Measurements from ENCODE around the gene GPR18. TPM values are rescaled to one million over a fixed set of nuclear protein-coding genes. Genes with fewer than 3 reads are reported as not detected.

Gene GPR18, protein sequence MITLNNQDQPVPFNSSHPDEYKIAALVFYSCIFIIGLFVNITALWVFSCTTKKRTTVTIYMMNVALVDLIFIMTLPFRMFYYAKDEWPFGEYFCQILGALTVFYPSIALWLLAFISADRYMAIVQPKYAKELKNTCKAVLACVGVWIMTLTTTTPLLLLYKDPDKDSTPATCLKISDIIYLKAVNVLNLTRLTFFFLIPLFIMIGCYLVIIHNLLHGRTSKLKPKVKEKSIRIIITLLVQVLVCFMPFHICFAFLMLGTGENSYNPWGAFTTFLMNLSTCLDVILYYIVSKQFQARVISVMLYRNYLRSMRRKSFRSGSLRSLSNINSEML
- not detected in 2 replicates for total RNA-seq (2014; rRNA removed; shearing (Covaris generic))

DNA sequence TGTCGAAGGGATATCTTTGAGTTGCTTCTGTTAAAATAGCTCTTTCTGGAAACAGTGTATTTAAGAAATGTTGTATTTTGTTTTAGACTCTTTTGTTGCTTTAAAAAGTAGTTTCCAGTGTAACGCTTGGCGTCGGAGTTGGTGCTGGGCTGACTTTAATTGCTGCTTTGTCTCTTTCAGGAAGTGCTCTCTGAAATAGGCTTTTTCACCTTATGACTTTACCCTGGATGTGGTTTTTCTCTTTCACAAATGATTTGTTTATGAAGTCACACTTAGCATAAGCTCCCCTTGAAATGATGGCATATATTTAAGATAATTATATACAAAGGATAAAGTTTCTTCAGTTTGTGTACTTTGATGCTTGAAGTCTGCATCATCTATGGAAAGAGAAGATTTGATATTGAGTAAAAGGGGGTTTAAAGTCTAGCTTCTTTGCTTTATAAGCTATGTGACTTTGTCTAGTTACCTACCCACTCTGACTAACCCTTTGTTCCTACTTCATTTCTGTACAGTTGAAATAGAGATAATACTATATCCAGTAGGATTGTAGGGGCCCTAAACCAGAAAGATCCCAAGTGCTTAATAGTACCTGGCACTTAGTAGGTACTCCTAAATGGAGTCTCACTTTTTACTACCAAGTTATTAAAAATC lies at the start of gene GPR18:
TSS of gene GPR18 (minus strand) at position 170 of the 651 bp plus-strand sequence. CDS start 2,507 bp downstream, outside the sequence.
- no peak for DNase-seq (ENCODE audit: low spot score)

DNA sequence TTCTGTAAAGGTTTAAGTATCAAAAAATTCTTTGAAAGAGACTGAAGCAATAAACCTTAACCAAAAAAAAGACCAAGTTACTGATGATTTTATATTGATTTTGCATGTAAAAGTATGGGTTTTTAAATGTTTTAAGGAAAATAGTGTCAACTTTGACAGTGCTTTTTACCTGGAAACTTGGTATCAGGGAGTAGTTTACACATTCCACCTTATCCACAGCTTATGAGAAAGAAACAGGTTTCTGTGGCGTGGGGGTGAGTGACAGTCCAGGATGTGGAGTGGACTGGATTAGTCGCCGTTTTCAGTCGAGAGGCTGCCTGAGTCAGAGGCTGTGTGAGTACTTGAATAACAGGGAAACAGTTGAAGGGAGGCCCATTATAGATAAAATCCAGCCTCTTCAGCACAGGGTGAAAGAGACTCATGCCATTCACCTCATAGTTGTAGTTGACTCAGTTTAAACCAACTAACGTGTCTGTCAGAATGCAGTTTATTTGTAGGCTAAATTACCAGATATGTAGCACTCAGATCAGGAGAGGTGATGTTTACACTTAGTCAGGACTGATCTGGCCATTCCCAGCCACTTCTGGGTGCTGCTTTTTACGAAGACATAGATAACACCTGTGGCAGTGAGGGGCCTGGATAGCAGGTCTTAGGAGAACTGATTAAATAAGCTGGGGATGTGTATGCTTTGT lies 49.6 kb upstream of the GPR18 start:
- no peak for DNase-seq (ENCODE audit: low spot score)

DNA sequence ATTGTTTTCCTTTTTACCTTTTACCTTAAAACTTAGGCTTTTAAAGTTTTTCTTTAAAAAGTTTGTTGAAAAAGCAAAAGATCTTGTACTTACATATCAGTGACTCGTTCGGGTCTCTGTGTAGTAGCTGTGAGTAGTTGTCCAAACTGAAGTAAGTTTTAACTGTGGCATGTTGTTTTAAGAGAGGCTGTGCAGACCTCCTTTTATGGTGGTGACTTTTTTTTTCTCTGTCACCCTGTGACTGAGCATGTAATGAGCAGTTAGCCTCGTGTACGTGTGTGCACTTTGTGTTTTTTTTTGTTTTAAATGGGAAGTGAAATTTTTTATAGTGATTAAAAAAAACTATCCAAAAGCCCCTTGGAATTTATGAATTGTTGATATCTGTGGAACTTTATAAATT lies 49.1 kb upstream of the GPR18 start, which contains the start of gene GPR183:
TSS of gene GPR183 (minus strand) at position 153 of the 400 bp plus-strand sequence. CDS start 11,254 bp downstream, outside the sequence.
- DNase-seq (ENCODE audit: low spot score) = no peak

DNA sequence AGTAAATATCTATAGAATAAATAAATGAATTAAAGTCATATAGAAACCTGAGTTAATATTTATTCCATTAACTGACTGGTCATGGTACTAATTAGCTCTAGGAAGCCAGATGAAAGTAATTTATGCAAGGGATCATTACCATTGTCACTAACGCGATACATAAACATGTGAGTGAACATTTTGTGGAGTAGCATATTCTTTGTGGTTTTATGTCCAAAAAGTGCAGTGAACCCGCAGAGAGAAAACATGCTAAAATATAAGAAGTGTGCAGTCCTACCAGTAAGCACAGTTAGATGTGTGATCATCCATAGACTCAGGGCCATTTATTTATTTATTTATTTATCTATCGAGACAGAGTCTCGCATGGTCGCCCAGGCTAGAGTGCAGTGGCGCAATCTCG lies 47.4 kb upstream of the GPR18 start:
- no peak for DNase-seq (ENCODE audit: low spot score)

DNA sequence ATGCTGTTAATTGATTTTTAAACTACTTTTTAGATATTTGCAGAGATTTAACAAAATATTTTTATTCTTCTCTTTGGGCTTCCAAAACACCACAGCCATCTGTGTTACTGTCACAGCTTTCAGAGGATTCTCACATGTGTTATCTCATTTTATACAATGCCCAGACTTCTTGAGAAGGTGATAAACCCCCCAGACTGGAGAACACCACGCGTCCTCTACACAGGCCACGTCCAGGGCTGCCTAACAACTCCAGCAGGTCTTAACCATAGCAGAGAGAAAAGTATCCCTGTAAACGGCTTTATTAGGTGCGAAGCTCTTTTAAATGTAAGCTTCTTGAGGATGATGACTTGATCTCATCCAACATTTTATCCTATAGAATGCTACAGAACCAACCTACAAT lies 47.0 kb upstream of the GPR18 start:
- DNase-seq (ENCODE audit: low spot score) = no peak

DNA sequence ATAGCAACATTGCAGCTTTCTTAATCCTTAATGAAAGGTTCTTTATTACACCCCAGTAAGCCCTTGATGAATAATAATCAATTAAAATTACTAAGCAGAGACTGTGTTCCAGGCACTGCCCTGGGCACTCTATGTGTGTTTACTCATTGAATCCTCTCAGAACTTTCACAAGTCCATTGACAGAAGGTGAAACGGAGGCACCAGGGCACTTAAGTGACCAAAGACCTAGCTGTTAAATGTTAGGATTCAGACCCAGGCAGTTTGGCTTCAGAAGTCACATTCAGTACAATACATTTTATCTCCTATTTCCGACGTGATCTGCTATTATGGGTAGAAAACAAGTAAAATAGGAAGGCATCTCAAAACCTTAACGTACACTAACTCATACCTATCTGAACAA lies 46.4 kb upstream of the GPR18 start:
- DNase-seq (ENCODE audit: low spot score) = no peak

DNA sequence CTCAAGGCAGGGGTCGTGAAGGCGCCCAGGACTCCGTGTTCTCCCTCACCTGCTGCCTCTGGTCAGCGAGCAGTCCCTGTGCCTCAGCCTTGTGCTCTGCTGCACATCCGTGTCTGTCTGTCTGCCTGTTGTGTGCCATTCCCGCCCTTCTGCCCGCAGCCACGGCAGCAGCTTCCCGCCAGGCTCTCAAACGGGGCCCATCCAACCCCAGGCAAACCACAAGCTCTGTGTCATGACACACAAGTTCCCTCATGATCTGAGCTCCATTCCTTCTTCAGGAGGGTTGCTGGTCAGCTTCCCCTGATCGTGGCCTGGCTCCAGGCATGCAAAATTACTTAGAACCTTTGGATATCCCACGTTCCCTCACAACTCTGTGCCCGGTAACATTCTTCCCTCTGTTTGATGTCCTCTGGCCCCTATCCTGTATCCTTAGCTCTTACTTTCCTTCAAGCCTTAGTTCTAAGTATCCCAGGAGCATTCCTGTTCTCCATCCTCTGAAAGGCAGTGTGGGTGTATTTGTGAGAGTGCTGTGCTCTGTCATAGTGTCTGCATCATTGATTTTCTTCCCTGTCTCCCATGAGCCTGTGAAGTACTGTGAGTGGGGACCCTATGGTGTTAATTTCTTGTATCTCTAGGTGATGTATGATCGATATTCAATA lies 45.8 kb upstream of the GPR18 start:
- no peak for DNase-seq (ENCODE audit: low spot score)

DNA sequence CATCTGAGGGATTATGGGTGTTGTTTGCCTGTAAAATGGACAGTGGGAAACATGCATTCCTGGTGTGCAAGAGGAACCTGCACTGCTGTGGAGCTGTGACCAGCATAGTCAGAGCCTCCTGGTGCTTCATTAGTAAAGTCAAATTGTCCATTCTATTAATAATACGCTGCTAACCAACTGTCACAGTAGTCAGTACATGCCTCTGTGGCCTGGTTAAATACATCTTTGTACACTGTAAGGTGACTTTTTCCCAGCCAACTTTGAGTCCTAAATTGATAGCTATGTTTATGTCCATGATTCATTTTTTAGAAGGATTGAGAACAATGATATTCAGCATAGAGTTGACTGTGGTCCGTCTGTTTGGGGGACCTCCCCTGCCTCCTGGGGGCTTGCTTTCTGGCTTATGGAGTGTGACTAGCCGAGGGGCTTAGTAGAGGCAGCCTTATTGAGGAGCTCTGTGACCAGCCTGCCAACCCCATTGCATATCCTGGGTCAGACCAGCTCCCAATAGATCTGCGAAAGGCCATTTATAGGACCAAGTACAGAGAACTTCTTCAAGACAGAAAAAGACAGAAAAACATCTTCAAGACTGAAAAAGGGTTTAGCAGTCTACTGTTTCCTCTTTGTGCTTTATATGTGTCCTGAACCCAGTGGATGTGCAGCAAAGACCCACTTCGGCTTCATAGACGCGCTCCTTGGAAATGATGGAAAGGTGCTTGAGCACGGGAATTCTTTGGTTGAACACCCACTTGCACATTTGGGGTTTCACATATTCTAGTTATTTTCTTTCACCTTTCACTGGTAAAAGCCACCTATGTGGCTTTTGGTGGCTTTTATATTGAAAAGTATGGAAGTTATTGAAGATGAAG lies 44.7 kb upstream of the GPR18 start:
- no peak for DNase-seq (ENCODE audit: low spot score)

DNA sequence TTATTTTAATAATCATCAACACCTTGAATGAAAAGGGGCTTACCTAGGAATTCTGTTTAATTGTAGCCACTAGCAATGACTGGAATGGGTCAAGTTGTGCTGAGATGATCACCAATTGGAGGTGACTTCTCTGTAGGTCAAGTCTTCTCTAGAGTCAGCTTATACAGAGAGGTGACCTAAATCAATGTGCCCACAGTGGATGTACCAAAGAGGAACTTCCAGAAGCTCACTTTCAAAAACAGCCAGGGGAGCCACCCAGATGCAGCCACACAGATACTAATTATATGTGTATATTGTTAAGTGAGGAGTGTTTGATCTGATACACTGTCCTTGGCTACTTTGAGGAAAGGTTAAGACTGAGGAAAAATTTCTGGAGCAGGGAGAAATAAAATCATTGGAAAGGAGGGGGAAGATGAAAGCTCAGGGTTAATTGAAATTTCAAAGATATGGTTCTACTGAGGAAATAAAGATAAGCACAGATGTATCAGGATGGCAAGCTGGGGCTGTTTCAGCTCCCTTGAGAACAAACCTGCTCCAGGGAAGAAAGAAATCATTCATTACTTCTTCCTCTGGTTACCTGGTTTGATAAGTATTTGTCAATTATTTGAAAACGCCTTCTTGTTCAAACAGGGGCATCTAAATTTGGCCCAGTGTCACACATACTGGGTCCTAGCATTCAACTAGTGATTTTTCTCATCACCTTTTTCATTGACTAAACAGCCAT lies 43.9 kb upstream of the GPR18 start:
- no peak for DNase-seq (ENCODE audit: low spot score)

DNA sequence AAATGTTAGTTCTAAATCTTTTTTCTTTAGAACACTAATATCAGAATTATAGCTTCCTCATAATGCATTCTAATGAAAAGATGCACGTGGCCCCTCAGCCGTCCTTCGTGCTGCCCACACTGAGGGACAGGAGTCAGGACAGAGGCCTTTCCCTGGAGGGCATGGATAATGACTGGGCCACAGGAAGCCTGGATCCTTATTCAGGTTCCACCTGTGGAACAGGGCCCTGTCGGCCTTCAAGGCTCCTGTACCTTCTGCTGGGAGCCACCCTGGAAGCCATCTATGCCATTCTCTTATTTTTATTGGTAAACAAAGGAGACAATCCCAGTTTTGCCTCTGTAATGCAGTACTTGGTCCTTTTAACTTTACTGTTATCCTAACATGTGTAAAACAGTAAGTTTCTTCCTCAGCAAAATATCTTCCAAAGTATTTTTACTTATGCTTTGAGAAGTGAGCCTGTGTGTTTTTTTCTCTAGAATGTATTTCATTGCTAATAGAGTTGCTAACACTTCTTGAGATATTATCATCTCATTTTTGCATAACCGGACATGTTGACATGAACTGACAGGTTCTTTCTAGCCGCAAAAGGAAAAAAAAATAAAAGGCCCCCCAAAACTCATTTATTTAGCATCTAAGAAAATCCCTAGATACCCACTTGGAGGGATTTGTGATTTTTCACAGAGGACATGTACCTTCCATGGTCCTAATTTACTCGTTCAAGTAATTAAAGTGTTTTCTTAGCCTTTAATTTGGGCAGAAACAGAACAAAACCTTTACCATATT lies 43.1 kb upstream of the GPR18 start:
- DNase-seq (ENCODE audit: low spot score) = no peak

DNA sequence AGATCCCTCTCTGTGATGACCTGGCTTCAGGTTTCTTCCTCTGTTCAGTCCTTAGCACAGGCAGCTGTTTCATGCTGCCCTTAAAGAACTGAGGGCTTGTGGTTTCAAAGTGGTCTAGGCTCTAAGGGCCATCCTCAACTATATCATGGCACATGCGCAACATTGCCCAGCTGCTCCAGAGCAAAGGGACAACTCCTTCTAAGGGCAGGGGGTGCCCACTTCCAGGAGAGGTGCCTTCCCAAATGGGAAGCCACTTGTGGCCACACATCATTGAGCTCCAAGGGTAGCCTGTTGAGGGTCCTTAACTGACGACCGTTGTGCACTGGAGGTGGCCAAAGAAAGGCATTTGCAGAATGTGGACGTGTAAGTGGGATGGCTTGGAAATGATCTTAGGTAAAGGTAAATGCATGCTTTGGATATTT lies 41.8 kb upstream of the GPR18 start:
- DNase-seq (ENCODE audit: low spot score) = no peak

DNA sequence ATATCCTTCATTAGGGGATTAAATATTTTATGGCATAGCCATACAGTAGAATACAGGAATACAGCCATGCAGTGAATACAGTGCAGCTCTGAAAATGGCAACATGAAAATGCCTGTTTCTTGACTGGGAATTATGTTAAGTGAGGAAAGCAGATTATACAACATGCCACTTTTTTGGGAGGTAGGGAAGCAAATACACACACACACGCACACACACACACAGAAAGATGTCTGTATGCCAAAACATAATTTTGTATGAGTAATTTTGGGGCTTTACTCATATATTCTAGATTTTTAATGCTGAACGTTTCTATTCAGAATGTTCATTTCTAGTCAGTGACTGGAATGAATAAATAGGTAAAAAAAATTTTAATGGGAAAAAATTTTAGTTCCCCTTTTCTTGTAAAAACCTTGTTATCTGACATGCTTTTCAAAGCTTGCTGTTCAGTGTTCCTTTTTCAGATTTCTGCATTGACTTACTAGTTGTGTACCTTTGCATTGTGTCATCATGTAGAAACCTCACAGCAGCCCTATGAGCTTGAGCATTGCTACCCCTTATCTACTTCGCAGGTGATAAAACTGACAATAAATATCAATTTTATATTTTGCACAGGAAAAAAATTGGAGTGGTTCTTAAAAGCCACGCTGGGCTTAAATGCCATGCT lies 41.2 kb upstream of the GPR18 start:
- DNase-seq (ENCODE audit: low spot score) = no peak

DNA sequence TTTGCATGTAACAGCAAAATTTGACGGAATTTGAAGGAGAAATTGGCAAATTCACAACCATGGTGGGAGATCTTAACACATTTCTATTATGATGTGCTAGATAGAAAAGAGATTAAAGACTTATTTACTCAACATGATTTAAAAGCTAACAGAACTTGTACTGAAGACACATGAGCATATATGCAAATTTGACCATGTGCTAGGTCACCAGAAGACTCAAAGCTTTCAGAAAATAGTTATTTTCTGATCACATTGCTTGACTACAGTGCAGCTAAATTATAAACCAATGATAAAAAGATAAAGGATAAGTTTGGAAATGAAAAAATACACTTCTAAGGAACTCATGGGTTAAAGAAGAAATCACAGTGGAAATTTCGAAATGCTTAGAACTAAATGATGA lies 39.9 kb upstream of the GPR18 start:
- no peak for DNase-seq (ENCODE audit: low spot score)

DNA sequence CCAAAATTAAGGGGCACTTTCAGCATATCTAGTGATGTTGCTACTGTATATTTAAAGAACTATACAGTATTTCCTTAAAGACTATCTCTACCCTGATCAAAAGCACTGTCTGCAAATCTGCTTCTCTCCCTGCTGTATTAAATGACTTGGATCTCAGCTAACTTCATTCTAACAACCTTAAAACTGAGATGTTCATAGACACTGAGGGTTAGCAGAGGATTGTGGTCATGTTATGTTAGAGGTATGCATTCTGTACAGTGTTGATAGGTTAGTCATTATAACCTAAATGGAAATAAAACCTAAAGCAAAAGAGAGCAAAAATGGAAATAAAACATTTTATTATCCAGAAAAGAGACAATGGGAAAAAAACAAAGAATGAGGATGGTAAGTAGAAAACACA lies 39.2 kb upstream of the GPR18 start:
- DNase-seq (ENCODE audit: low spot score) = no peak

DNA sequence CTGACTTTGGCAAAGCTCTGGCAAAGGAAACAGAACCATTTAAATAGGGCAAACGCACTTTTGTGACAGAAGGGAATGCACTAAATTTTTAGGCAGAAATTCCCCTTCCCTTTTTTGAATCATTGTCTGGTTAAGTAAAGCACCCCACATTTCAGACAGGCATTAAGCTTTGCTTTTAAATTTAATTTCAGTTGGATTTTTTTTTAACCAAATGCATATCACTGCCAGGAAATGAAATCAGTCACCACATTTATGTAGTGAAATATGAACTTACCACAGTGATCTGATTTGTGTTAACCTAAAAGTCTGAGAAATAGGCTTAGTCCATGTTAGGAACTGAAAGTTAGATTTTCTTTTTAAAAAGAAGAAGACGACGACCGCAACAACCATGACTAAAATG lies 38.2 kb upstream of the GPR18 start:
- DNase-seq (ENCODE audit: low spot score) = no peak

DNA sequence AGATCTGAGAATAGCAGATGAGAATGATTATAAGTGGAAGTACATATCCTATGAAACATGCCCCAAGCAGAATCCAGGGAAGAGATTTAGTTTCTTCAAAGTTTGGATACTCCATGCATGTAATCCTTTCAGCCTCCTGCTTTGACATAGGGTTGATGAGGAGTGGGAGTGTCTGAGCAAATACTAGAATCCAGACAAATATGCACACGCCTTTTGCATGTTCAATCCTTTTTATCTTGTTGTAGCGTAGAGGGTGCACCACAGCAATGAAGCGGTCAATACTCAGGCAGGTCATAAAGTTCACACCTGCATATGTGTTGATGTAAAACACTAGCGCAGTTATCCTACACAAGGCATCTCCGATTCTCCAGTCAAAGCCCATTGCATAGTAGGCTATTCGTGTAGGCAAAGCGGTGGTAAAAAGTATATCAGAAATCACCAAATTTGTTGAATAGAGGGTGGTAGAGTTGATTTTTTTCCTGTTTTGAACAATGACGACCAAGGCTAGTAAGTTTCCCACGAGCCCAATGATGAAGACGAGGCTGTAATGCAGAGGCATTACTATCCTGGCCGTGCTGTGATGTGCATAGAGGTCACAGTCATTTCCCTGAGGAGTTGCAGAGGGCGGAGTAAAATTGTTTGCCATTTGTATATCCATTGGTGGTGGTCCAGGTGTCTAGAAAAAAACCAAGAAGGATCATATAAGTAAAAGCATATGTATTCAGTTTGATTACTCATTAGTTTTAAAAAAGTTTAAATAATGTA lies 37.5 kb upstream of the GPR18 start:
- DNase-seq (ENCODE audit: low spot score) = no peak

DNA sequence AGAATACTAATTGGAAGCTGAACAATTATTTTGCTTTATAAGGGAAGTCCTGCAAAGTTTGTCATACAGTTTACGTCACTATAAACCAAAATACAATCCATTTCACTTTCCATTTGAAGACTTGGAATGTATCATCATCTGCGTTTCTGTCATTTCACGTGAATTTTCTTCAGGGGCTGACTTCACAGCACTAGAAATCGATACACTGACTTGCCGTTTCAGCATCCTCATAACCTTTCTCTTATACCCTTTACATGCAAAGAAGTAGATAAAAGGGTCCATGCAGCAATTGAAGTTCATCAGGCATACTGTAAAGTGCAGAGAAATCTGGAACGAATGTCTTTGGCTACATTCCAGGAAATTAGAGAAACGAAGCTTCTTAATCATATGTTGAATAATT lies 36.8 kb upstream of the GPR18 start:
- DNase-seq (ENCODE audit: low spot score) = no peak

DNA sequence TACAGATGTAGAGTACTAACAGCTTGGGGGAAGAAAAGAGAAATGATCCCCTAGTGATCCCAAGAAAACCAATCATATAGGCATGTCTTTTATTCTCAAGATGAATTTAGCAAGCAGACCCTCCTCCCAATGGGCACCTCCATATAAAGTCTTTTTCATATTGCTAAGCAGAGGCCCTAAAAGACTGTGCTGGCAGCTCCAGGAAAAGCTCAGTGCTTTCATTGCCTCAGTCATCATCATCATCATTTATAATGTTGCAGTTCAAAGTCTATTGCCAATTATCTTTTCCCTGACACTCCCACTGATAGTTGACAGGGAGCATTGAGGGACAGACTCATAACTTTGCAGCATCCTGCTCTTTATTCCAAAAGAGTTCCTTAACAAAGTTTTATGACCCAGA lies 36.0 kb upstream of the GPR18 start:
- no peak for DNase-seq (ENCODE audit: low spot score)

All from HT-29 (cell line).